DOHH2 (cell line): ENCODE measurements around the gene TBRG1.

Experiments used
- CTCF ChIP-seq: fragments of 200-600 bp; sonication (generic); IDR thresholded peaks from one replicate; pipeline ENCODE4 v1.5.1; 2014; ENCODE audit warnings: antibody characterized with exemption, mild to moderate bottlenecking, low read depth, low read length; ENCODE audit not compliant: poor library complexity, severe bottlenecking
- EZH2phosphoT487 ChIP-seq: fragments of 200-600 bp; sonication (generic); IDR thresholded peaks from 2 replicates; pipeline ENCODE4 v1.6.1; 2017; ENCODE audit warnings: borderline replicate concordance, mild to moderate bottlenecking, antibody characterized with exemption, low read length, moderate library complexity, mixed read lengths

- no peak for TF ChIP-seq CTCF
- TF ChIP-seq EZH2phosphoT487 = no peak
These were observed 18.0 kb downstream of the TBRG1 start for GRCh38 chr11:124640666-124641065.
